Suppressor macrophage (primary cell): ENCODE data around the gene PDZD2.

Source experiments
- DNase-seq, 4 experiments: peaks; one replicate each; pipeline ENCODE4 v3.0.0-alpha.2; 2020 to 2022

Gene PDZD2

DNA sequence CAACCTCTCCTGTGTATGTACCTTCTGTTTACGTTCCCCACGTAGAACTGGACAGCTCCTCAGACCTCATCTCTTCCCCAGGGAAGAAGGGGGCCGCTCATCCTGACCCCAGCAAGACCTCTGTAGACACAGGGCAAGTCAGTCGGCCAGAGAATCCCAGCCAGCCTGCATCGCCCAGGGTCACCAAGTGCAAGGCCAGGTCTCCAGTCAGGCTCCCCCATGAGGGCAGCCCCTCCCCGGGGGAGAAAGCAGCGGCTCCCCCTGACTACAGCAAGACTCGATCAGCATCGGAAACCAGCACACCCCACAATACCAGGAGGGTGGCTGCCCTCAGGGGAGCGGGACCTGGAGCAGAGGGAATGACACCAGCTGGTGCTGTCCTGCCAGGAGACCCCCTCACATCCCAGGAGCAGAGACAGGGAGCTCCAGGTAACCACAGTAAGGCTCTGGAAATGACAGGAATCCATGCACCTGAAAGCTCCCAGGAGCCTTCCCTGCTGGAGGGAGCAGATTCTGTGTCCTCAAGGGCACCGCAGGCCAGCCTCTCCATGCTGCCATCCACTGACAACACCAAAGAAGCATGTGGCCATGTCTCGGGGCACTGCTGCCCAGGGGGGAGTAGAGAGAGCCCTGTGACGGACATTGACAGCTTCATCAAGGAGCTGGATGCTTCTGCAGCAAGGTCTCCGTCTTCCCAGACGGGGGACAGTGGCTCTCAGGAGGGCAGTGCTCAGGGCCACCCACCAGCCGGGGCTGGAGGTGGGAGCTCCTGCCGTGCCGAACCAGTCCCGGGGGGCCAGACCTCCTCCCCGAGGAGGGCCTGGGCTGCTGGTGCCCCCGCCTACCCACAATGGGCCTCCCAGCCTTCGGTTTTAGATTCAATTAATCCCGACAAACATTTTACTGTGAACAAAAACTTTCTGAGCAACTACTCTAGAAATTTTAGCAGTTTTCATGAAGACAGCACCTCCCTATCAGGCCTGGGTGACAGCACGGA, 448.5 kb downstream of the PDZD2 start:
- DNase-seq, result no peak

DNA sequence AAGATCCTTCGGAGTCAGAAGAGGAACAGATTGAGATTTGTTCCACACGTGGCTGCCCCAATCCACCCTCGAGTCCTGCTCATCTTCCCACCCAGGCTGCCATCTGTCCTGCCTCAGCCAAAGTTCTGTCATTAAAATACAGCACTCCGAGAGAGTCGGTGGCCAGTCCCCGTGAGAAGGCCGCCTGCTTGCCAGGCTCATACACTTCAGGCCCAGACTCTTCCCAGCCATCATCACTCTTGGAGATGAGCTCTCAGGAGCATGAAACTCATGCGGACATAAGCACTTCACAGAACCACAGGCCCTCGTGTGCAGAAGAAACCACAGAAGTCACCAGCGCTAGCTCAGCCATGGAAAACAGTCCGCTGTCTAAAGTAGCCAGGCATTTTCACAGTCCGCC, 449.3 kb downstream of the PDZD2 start:
- DNase-seq, result no peak

DNA sequence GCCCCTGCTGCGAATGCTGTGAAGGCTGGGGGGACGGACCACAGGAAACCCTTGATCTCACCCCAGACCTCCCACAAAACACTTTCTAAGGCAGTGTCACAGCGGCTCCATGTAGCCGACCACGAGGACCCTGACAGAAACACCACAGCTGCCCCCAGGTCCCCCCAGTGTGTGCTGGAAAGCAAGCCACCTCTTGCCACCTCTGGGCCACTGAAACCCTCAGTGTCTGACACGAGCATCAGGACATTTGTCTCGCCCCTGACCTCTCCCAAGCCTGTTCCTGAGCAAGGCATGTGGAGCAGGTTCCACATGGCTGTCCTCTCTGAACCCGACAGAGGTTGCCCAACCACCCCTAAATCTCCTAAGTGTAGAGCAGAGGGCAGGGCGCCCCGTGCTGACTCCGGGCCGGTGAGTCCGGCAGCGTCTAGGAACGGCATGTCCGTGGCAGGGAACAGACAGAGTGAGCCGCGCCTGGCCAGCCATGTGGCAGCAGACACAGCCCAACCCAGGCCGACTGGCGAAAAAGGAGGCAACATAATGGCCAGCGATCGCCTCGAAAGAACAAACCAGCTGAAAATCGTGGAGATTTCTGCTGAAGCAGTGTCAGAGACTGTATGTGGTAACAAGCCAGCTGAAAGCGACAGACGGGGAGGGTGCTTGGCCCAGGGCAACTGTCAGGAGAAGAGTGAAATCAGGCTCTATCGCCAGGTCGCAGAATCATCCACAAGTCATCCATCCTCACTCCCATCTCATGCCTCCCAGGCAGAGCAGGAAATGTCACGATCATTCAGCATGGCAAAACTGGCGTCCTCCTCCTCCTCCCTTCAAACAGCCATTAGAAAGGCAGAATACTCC, 450.4 kb downstream of the PDZD2 start:
- no peak for DNase-seq

DNA sequence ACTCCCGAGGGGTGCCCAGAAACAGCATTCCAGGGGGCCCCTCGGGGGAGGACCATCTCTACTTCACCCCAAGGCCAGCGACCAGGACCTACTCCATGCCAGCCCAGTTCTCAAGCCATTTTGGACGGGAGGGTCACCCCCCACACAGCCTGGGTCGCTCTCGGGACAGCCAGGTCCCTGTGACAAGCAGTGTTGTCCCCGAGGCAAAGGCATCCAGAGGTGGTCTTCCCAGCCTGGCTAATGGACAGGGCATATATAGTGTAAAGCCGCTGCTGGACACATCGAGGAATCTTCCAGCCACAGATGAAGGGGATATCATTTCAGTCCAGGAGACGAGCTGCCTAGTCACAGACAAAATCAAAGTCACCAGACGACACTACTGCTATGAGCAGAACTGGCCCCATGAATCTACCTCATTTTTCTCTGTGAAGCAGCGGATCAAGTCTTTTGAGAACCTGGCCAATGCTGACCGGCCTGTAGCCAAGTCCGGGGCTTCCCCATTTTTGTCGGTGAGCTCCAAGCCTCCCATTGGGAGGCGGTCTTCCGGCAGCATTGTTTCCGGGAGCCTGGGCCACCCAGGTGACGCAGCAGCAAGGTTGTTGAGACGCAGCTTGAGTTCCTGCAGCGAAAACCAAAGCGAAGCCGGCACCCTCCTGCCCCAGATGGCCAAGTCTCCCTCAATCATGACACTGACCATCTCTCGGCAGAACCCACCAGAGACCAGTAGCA, 451.3 kb downstream of the PDZD2 start:
- DNase-seq, result no peak

DNA sequence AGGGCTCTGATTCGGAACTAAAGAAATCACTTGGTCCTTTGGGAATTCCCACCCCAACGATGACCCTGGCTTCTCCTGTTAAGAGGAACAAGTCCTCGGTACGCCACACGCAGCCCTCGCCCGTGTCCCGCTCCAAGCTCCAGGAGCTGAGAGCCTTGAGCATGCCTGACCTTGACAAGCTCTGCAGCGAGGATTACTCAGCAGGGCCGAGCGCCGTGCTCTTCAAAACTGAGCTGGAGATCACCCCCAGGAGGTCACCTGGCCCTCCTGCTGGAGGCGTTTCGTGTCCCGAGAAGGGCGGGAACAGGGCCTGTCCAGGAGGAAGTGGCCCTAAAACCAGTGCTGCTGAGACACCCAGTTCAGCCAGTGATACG, 451.8 kb downstream of the PDZD2 start:
- no peak for DNase-seq

DNA sequence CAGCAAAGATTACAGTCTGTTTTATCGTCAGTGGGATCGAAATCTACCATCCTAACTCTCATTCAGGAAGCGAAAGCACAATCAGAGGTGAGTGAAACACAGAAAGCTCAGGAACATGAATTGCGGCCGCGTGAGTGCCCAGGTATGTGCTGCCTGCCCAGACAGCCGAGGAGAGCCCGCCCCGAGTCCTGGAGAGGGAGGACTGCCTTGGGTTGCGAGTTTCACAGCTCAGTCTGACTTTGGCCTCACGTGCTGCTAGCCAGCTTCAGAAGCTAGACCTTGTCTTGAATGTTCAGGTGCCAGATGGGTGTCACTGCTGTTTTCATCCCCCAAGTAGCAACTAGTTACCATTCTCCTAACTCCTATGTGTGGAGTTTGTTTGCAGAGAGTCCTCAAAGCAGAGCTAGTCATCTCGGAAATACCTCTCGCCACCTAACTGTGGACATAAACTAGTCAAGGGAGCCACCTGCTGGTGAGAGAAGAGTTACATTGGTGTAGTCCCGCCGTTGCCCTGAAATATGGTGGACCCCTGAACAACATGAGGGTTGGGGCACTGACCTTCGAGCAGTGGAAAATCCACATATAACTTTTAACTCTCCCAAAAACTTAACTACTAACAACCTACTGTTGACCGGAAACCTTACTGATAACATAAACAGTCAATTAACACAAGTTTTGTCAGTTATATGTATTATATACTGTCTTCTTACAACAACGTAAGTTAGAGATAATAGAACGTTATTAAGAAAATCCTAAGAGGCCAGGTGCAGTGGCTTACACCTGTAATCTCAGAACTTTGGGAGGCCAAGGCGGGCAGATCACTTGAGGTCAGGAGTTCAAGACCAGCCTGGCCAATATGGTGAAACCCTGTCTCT, 454.2 kb downstream of the PDZD2 start:
- DNase-seq, result peak; percentile 72 to 83 (median 76)

DNA sequence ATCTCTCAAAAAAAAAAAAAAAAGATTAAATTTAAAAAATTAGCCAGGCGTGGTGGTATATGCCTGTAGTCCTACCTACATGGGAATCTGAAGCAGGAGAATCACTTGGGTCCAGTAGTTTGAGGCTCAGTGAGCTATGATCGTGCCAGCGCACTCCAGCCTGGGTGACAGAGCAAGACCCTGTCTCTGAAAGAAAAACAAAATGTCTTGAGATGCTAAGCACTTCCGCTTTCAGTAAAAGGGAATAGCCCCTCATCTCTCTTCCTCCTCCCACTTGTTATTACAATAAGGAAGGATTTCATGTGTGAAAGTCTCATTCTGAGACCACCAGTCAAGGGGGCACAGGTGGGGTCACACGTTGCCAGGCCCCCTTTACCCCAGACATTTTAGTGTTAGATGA, 455.8 kb downstream of the PDZD2 start:
- DNase-seq, result no peak

DNA sequence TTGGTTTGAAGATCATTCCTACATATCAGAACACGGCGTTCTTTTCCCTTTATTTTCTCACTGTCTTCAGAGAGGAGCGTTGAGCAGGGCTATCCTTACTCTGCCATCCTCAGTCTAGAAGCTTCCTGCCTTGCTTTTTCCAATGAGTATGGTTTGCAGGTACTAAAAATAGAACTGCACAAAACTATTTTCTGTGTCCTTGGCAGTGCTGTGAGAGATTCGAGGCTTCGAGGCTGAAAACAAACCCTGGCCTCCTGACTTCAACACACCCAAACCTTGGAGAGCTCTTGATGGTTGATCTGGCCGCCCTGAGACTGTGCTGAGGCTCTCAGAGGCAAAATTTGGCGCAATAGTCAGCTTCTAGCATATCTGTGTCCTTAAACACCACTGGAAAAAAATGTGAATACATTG, 456.3 kb downstream of the PDZD2 start:
- no peak for DNase-seq

DNA sequence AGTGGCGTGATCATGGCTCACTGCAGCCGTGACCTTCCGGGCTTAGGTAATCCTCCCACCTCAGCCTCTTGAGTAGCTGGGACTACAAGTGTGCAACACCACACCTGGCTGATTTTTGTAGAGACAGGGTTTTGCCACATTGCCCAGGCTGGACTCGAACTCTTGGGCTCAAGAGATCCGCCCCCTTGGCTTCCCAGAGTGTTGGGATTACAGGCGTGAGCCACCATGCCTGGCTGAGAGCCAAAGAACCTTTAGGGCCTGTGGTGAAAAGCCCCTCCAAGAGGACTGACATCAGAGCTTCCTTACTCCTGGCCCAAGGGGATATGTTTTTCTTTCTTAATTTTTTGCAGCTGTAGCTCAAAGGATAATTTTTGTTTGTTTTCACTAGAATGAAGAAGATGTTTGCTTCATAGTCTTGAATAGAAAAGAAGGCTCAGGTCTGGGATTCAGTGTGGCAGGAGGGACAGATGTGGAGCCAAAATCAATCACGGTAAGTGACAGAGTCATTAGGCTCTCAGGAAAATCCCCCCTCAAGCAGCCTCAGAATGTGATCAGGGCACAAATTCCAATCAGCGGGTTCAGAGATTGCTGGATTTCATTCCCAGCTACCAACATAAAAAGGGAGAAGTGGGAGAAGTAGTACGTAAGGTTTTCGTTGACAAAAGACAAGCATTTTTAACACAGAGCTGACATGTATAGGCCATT, 458.1 kb downstream of the PDZD2 start:
- no peak for DNase-seq

DNA sequence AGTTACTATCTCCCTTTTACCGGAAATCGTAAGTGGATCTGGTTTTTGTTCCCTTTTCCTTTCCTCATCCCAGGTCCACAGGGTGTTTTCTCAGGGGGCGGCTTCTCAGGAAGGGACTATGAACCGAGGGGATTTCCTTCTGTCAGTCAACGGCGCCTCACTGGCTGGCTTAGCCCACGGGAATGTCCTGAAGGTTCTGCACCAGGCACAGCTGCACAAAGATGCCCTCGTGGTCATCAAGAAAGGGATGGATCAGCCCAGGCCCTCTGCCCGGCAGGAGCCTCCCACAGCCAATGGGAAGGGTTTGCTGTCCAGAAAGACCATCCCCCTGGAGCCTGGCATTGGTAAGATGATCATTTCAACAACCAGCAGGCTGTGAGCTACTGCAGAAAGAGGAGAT, 459.4 kb downstream of the PDZD2 start:
- DNase-seq, result no peak

DNA sequence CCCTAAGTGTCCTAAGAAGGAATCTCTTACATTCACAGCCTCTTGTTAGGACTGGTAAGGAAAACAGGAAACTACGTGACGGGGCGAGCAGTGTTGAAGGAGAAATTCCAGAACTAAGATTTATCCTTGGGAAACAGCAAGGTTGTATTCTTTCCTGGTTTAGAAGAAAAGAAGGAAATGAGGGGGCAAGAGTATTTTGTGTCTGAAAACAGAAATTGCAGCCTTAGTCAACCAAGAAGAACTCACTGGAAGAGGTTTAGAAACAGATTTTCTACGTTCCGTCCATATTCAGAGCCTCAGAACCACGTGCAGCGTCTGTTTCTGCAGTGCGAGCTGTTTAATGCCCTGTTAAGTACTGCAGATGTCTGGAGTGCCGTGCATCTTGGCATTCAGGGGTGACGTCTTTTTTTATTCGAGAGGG, 460.0 kb downstream of the PDZD2 start:
- no peak for DNase-seq

DNA sequence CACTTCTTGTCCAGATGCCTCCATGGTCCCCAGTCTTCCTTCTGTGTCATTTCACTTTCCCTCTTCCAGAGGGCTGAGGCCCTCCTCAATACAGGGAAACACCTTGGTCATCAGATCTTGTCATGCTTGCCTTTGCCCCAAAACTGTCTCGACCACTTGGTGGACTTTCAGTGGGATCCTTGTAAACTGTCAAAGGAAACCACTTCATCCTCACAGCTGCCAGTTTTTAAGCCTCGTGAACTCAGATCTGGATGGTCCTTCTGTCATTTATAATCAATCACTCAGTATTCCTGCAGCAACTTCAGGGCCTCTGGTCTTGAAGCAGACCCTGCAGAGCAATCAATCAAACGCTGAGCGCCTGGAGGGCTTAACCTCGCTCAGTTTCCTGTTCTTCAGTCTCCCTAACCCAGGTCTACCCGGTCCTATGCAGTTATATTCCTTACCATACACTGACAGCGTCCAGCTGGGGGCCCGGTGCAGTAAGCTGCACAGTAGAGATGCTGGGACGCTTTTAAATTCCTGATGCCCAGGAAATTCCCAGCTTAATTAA, 460.6 kb downstream of the PDZD2 start:
- DNase-seq, result no peak

DNA sequence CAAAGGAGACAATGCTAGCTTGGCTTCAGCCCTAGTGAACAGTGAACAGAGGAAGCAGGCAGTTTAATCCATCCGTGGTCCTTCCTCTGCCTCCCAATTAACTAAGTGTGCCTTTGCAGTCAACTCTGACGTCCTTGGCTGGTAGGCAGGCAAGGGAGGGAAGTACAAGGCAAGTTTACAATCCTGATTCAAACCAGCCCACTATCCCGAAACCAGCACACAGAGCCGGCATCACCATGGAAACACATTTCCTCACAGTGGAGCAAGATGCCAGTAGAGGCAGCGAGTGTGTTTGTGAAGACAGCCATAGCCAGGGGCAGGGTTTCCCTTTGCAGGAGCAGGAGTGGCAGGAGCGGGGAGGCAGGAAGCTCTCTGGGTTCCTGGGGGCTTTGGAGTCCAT, 461.3 kb downstream of the PDZD2 start:
- no peak for DNase-seq

DNA sequence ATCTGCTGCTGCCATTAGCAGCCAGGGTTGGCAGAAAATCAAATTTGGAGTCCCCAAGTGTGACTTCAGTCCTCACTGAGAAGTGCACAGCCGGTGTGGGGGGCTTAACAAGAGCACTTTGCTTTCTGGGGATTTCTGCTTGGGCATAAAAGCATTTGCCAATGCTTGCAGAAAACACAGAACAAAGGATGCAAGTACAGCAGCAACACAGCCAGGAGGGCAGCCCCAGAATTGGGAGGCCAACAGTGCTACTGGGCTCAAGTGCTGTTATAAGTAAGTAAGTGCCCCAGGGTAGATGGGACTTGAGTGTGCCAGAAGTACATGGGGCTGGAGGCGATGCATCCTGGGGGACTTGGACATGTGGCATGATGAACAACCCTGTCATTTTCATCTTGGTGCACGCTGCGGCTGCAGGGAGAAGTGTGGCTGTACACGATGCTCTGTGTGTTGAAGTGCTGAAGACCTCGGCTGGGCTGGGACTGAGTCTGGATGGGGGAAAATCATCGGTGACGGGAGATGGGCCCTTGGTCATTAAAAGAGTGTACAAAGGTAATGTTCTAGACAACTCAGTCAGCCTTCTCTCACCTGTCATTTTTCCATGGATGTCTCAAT, 461.9 kb downstream of the PDZD2 start:
- no peak for DNase-seq

DNA sequence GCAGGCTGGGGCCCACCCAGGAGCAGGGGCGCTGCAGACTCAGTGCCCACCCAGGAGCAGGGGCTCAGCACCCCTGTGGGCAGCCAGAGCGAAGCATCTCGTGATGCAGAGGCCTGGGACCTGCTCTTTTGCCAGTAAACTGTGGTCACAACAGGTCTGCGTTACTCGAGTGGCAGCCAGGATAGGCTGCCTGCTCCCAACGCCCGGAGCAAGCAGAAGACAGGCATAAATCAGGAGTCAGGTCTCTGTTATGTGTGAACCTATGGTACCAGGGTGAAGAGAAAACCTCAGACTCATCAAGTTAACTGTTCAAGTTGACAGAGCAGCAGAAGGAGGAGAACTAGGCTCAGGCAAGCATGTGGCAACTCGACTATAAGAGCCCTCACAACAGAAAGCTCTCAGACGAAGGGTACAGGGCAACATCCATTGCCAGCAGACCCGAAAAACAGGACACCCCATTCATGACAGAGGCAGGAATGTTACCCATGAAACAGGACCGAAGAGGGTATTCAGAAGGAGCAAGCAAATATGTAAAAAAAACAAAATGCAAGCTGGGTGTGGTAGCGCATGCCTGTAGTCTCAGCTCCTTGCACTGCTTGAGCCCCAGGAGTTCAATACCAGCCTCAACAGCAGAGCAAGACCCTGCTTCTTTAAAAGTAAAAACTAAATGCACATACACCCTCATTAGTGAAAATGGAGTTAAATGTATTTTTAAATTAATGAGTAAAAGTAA, 463.5 kb downstream of the PDZD2 start:
- DNase-seq, result no peak

DNA sequence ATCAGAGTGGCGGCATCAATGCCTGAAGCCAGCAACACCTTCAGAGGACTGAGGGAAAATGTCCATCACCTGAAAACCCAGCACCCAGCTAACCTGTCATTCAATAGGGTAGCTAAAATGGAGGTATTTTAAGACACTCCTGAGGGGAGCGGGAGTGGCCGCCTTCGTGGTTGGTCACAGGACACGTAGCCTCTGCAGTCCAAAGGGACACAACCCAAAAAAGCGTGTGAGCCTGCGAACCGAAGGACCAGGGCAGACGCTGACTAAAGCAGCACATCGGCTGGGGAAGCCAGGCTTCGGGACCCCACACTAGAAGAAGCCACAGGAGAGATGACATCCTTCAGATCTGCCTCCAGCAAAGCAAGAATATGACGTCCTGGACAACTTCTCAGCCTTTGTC, 464.6 kb downstream of the PDZD2 start:
- DNase-seq, result no peak

DNA sequence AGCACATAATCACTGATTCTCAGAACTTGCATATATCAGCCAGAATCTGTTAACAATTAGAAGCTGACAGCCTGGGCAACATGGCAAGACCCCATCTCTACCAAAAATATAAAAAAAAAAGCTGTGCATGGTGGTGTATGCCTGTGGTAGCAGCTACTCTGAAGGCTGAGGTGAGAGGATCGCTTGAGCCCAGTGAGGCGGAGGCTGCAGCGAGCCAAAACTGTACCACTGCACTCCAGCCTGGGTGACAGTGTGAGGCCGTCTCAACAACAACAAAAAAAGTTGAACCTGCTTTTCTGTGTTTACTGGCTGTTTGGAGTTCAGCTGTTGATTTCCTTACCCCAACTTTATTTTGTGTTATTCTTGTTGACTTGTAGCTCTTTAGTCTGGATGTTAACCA, 468.4 kb downstream of the PDZD2 start:
- DNase-seq, result no peak

DNA sequence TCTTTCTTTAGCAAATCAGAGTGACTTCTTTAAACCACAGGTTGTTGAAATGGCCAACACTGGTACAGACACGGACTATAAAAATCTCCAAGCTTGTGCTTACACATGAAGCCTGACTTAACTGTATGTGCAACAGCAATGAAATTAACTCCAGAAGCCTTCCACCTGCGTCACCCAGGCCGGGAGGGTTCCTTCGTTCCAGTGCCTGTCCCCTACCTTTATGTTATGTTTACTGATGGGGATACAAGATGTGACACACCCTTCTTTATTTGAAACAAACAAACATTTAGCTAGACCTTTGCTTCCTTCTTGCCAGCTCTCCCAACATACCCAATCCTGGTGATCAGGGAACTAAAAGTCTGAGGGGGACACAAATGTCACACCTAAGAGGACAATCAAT, 469.2 kb downstream of the PDZD2 start:
- DNase-seq, result no peak

DNA sequence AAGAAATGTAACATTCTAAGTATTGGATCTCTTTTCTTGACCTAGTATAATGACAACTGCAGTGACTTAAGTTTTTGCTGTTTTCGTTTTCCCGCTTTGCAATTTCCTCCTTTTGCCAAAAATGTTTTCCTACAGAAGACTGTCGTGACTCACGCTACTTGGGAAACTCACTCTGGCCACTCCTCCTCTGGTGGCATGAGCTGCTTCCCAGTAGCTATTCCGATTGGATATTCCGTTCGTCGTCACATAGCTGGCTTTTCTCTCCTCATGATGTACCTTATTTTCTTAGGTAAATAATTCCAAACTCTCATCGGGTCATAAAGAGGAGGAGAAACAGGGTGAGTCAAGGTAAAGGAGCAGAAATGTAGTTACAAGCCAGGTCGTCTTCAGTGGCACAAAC, 470.3 kb downstream of the PDZD2 start:
- no peak for DNase-seq
